C4-2B (cell line): Measurements from ENCODE around the gene KLF7.

Source experiments
- CTCF ChIP-seq: fragments of 450-650 bp; conservative IDR thresholded peaks from 2 replicates; pipeline ENCODE4 v1.5.1; 2017; ENCODE audit warnings: mild to moderate bottlenecking
- ZFX ChIP-seq: fragments of 450-650 bp; IDR thresholded peaks from 2 replicates; pipeline ENCODE4 v1.6.1; 2017

GRCh38 chr2:207088276-207088675 lies 77.5 kb downstream of the KLF7 start:
- no peak for TF ChIP-seq CTCF
- no peak for TF ChIP-seq ZFX
